Mucosa of descending colon (tissue), 3 donors: ENCODE measurements around the gene TBX1. TPM values are rescaled to one million over a fixed set of nuclear protein-coding genes. Genes with fewer than 3 reads are reported as not detected.

ENCODE experiments used
- ATAC-seq: fragments of 200-7000 bp; cut with Tn5 transposase; one replicate; pipeline ENCODE4 v1.9.1; 2020; ENCODE audit warnings: mild to moderate bottlenecking, moderate library complexity
- DNase-seq, 3 donors: peaks; one replicate each; pipeline ENCODE4 v3.0.0-alpha.2; 2020
- H3K36me3 ChIP-seq: fragments of 200-600 bp; one replicate; pipeline ENCODE4 v1.8.0; 2021; ENCODE audit warnings: low read depth, mild to moderate bottlenecking
- H3K4me1 ChIP-seq: fragments of 200-600 bp; one replicate; pipeline ENCODE4 v1.8.0; 2021; ENCODE audit warnings: low read depth, mild to moderate bottlenecking
- H3K4me3 ChIP-seq: fragments of 200-600 bp; one replicate; pipeline ENCODE4 v1.8.0; 2021; ENCODE audit warnings: mild to moderate bottlenecking
- H3K9me3 ChIP-seq: fragments of 200-600 bp; one replicate; pipeline ENCODE4 v1.8.0; 2021; ENCODE audit warnings: mild to moderate bottlenecking
- CTCF ChIP-seq: fragments of 200-600 bp; IDR thresholded peaks from one replicate; pipeline ENCODE4 v1.8.0; 2022; ENCODE audit warnings: antibody characterized with exemption, mild to moderate bottlenecking
- intact Hi-C, 2 donors: fragments of 100-400 bp; cut with DNase I in 1 of 2; cut with micrococcal nuclease in 1 of 2; formaldehyde crosslinking; loops; one replicate each; pipeline versions ENCODE4 v1.11.0 to v1.11.1; 2022; cut with DNase I, micrococcal nuclease
- total RNA-seq, 3 donors: library from RNA; stranded (reverse); fragmentation: NEBNext Ultra II Directional in 2 of 3; extraction: Animal tissue kit (Norgen Biotek cat#: 25700) in 2 of 3; gene quantifications; one replicate each; pipeline versions ENCODE4 v1.2.1 to v1.2.4, GENCODE V29; 2021 to 2023
- donor health status: DM: no; HTN: no; CAD: no; lungs with moderate emphysema.
- donor health status: DM: no; HTN: no; CAD: no.
- donor health status: DM: no; HTN: yes; CAD: no.

TBX1 gene
- total RNA-seq, 3 donors from 2014 or later, result 0.90 to 4.1 (median 2.9) TPM

- Histone ChIP-seq H3K4me3 (no peak overlapping the region), H3K4me1 (no peaks in the 10 kb centered on the region), H3K9me3 (no peaks in the 10 kb centered on the region), H3K36me3 (no peaks in the 10 kb centered on the region)
- no peak for TF ChIP-seq CTCF
- intact Hi-C loops, result no loop called here
- DNase-seq (no peak), ATAC-seq (no peak)
Observed at GRCh38 chr22:19737846-19738663, 22.5 kb upstream of the TBX1 start.

- intact Hi-C loops, result no loop called here
- H3K9me3 ChIP-seq, result no peaks in the 10 kb centered on the region
- no peaks in the 10 kb centered on the region for H3K4me1 ChIP-seq
- ATAC-seq (no peak), DNase-seq (no peak)
- TF ChIP-seq CTCF, result no peak
- H3K4me3 ChIP-seq, result no peak overlapping the region
- no peaks in the 10 kb centered on the region for H3K36me3 ChIP-seq
Observed at GRCh38 chr22:19738664-19739447, 21.7 kb upstream of the TBX1 start.

- TF ChIP-seq CTCF, result no peak
- Histone ChIP-seq H3K4me1 (no peaks in the 10 kb centered on the region), H3K9me3 (no peaks in the 10 kb centered on the region), H3K4me3 (no peak overlapping the region), H3K36me3 (no peaks in the 10 kb centered on the region)
- ATAC-seq, result no peak
- no peak for DNase-seq
- intact Hi-C loops, result no loop called here
Observed at GRCh38 chr22:19739448-19739895, 21.1 kb upstream of the TBX1 start.

GRCh38 chr22:19739911-19740449 lies 20.6 kb upstream of the TBX1 start:
- no peak for ATAC-seq
- DNase-seq, result no peak
- Histone ChIP-seq H3K4me3 (no peak overlapping the region), H3K9me3 (no peaks in the 10 kb centered on the region), H3K4me1 (no peaks in the 10 kb centered on the region), H3K36me3 (no peaks in the 10 kb centered on the region)
- no peak for TF ChIP-seq CTCF
- intact Hi-C loops, result no loop called here

GRCh38 chr22:19740586-19740985 lies 20.0 kb upstream of the TBX1 start:
- Histone ChIP-seq H3K4me3 (no peak overlapping the region), H3K4me1 (no peaks in the 10 kb centered on the region), H3K36me3 (no peaks in the 10 kb centered on the region), H3K9me3 (no peaks in the 10 kb centered on the region)
- ATAC-seq (no peak), DNase-seq (no peak)
- no peak for TF ChIP-seq CTCF
- intact Hi-C loops, result no loop called here
